PFSK-1 (cell line): Measurements from ENCODE around the gene KIF19.

Source experiments
- POLR2AphosphoS5 ChIP-seq: IDR thresholded peaks from 2 replicates; pipeline ENCODE4 v1.6.1; 2012; ENCODE audit warnings: low read depth, mild to moderate bottlenecking, control low read depth, low read length, moderate library complexity
- TF ChIP-seq, protein P1 (sequence below), 2 experiments: IDR thresholded peaks; 2 replicates each; pipeline versions ENCODE4 v1.6.1 to v1.8.0; 2011 to 2012; ENCODE audit warnings: low read depth in 2 of 2, low read length in 2 of 2, control low read depth in 1 of 2, inconsistent platforms in 1 of 2, mild to moderate bottlenecking in 1 of 2, moderate library complexity in 1 of 2; ENCODE audit not compliant: insufficient read depth in 1 of 2

GRCh38 chr17:74326506-74326905 lies 480 bp downstream of the KIF19 start:
- TF ChIP-seq, protein P1, sequence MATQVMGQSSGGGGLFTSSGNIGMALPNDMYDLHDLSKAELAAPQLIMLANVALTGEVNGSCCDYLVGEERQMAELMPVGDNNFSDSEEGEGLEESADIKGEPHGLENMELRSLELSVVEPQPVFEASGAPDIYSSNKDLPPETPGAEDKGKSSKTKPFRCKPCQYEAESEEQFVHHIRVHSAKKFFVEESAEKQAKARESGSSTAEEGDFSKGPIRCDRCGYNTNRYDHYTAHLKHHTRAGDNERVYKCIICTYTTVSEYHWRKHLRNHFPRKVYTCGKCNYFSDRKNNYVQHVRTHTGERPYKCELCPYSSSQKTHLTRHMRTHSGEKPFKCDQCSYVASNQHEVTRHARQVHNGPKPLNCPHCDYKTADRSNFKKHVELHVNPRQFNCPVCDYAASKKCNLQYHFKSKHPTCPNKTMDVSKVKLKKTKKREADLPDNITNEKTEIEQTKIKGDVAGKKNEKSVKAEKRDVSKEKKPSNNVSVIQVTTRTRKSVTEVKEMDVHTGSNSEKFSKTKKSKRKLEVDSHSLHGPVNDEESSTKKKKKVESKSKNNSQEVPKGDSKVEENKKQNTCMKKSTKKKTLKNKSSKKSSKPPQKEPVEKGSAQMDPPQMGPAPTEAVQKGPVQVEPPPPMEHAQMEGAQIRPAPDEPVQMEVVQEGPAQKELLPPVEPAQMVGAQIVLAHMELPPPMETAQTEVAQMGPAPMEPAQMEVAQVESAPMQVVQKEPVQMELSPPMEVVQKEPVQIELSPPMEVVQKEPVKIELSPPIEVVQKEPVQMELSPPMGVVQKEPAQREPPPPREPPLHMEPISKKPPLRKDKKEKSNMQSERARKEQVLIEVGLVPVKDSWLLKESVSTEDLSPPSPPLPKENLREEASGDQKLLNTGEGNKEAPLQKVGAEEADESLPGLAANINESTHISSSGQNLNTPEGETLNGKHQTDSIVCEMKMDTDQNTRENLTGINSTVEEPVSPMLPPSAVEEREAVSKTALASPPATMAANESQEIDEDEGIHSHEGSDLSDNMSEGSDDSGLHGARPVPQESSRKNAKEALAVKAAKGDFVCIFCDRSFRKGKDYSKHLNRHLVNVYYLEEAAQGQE (IDR thresholded peaks at IDR 0.05; ENCODE audit: insufficient read depth in 1 of 2, low read depth in 2 of 2, low read length in 2 of 2): no peak
- TF ChIP-seq POLR2AphosphoS5: no peak
